ENCODE measurements around the gene MACROD1. TPM values are rescaled to one million over a fixed set of nuclear protein-coding genes. Genes with fewer than 3 reads are reported as not detected.

MACROD1 gene
- total RNA-seq, 1 experiment from 2014 or later = 30.9 TPM

- H3K27me3 ChIP-seq (ENCODE audit: control insufficient read depth, insufficient read depth, low read length) = no peaks in the 10 kb centered on the region
- no peak for DNase-seq
- H3K36me3 ChIP-seq (replicated peaks; ENCODE audit: control insufficient read depth, insufficient read depth, low read length) = peaks cover 32% of the 10 kb centered on the region
- no peak overlapping the region for H3K4me3 ChIP-seq (ENCODE audit: insufficient read depth, low read depth, low read length)
Observed at GRCh38 chr11:63952570-63952969, 213.3 kb downstream of the MACROD1 start.

DNA sequence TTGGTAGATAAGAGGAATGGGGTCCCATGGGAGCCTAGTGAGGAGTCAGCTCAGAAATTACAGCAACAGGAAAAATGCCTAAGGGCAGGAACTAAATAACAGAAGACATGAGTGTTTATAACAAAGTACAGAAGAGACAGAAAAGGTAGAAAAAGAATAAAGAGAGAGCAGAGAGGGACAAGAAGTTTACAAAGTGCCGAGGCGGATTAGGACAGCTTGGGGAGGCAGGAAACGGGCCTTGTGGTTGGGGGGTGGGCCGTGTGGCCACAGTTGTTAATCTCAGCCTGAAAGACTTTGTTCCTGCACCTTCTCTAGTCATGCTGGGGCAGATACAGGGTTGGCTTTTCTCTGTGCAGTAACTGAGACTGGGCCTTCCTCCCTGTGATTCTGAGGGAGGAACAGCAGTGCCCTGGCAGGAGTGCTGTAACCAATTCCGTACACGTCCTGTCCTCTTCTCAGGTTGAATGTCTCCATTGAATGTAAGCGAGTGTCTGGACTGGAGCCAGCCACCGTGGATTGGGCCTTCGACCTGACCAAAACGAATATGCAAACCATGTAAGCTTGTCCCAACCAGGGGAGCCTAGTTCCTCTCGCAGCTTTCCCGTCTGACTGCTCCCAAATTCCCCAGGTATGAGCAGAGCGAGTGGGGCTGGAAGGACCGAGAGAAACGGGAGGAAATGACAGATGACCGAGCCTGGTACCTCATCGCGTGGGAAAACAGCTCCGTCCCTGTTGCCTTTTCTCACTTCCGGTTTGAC, 214.0 kb downstream of the MACROD1 start:
- Histone ChIP-seq H3K4me3 (ENCODE audit: insufficient read depth, low read depth, low read length) (no peak overlapping the region), H3K27me3 (ENCODE audit: control insufficient read depth, insufficient read depth, low read length) (no peaks in the 10 kb centered on the region), H3K36me3 (replicated peaks; ENCODE audit: control insufficient read depth, insufficient read depth, low read length) (peaks cover 32% of the 10 kb centered on the region)
- no peak for DNase-seq

Other genes starting within 250 kb of the MACROD1 start
- gene RCOR2, start 248.9 kb downstream of the MACROD1 start, total RNA-seq (2014; rRNA removed; shearing (Covaris generic)) = 63.5 and 66.8 TPM in 2 replicates
- 13.8 and 15.0 TPM in 2 replicates for gene NAA40, start 227.1 kb downstream of the MACROD1 start, total RNA-seq (2014; rRNA removed; shearing (Covaris generic))
- 836 and 1,175 TPM in 2 replicates for gene COX8A, start 191.5 kb downstream of the MACROD1 start, total RNA-seq (2014; rRNA removed; shearing (Covaris generic))
- 76.6 and 77.4 TPM in 2 replicates for gene OTUB1, start 179.7 kb downstream of the MACROD1 start, total RNA-seq (2014; rRNA removed; shearing (Covaris generic))
- 0.94 and 1.7 TPM in 2 replicates for gene FLRT1, start 130.2 kb downstream of the MACROD1 start, total RNA-seq (2014; rRNA removed; shearing (Covaris generic))
- gene STIP1, start 20.1 kb upstream of the MACROD1 start, total RNA-seq (2014; rRNA removed; shearing (Covaris generic)) = 263 and 278 TPM in 2 replicates
- gene FERMT3, start 40.6 kb upstream of the MACROD1 start, total RNA-seq (2014; rRNA removed; shearing (Covaris generic)) = 0.15 and 0.80 TPM in 2 replicates
- gene TRPT1, start 60.1 kb upstream of the MACROD1 start, total RNA-seq (2014; rRNA removed; shearing (Covaris generic)) = 75.6 and 76.0 TPM in 2 replicates
- 73.3 and 75.9 TPM in 2 replicates for gene NUDT22, start 60.2 kb upstream of the MACROD1 start, total RNA-seq (2014; rRNA removed; shearing (Covaris generic))
- 12.0 and 18.0 TPM in 2 replicates for gene DNAJC4, start 64.4 kb upstream of the MACROD1 start, total RNA-seq (2014; rRNA removed; shearing (Covaris generic))
- 17.6 and 22.4 TPM in 2 replicates for gene VEGFB, start 68.5 kb upstream of the MACROD1 start, total RNA-seq (2014; rRNA removed; shearing (Covaris generic))
- gene FKBP2, start 75.0 kb upstream of the MACROD1 start, total RNA-seq (2014; rRNA removed; shearing (Covaris generic)) = 62.0 and 63.8 TPM in 2 replicates
- gene PPP1R14B, start 80.8 kb upstream of the MACROD1 start, total RNA-seq (2014; rRNA removed; shearing (Covaris generic)) = 461 and 540 TPM in 2 replicates
- 70.0 and 87.0 TPM in 2 replicates for gene PLCB3, start 85.4 kb upstream of the MACROD1 start, total RNA-seq (2014; rRNA removed; shearing (Covaris generic))
- 46.0 and 71.8 TPM in 2 replicates for gene BAD, start 118.6 kb upstream of the MACROD1 start, total RNA-seq (2014; rRNA removed; shearing (Covaris generic))
- 26.3 and 29.5 TPM in 2 replicates for gene GPR137, start 119.7 kb upstream of the MACROD1 start, total RNA-seq (2014; rRNA removed; shearing (Covaris generic))
- not detected in 2 replicates for gene KCNK4, start 125.2 kb upstream of the MACROD1 start, total RNA-seq (2014; rRNA removed; shearing (Covaris generic))
- gene CATSPERZ, start 134.2 kb upstream of the MACROD1 start, total RNA-seq (2014; rRNA removed; shearing (Covaris generic)) = 0.38 and 1.00 TPM in 2 replicates
- gene ESRRA, start 139.4 kb upstream of the MACROD1 start, total RNA-seq (2014; rRNA removed; shearing (Covaris generic)) = 80.5 and 94.8 TPM in 2 replicates
- 261 and 314 TPM in 2 replicates for gene TRMT112, start 151.4 kb upstream of the MACROD1 start, total RNA-seq (2014; rRNA removed; shearing (Covaris generic))
- 272 and 303 TPM in 2 replicates for gene PRDX5, start 152.0 kb upstream of the MACROD1 start, total RNA-seq (2014; rRNA removed; shearing (Covaris generic))
- 7.7 and 9.9 TPM in 2 replicates for gene CCDC88B, start 174.1 kb upstream of the MACROD1 start, total RNA-seq (2014; rRNA removed; shearing (Covaris generic))
- gene RPS6KA4, start 193.0 kb upstream of the MACROD1 start, total RNA-seq (2014; rRNA removed; shearing (Covaris generic)) = 16.0 and 17.6 TPM in 2 replicates